Measurements from ENCODE around the gene RCAN2.

The RCAN2 gene

GRCh38 chr6:46287681-46288080 lies 203.6 kb downstream of the RCAN2 start:
- no peak for DNase-seq

- no peak for DNase-seq
Observed at GRCh38 chr6:46287043-46287442, 204.2 kb downstream of the RCAN2 start.

DNA sequence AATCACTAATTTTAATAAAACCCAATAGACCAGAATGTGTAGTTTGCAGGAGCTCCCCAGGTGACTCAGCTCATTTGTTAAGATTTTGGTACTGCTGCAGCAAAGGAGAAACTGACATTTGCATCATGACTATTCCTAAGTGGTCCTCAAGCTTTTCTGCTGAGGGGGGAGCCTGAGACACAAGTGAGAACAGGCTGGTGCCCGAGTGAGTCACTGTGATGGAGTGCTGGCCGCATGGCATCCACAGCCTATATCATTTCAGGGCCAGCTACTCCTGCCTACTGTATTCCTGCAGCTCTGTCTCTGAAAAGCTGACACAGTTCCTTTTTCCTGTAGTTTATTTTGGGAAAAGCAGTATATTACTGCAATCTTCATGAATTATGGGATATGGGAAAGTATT lies 206.8 kb downstream of the RCAN2 start:
- DNase-seq = no peak

DNA sequence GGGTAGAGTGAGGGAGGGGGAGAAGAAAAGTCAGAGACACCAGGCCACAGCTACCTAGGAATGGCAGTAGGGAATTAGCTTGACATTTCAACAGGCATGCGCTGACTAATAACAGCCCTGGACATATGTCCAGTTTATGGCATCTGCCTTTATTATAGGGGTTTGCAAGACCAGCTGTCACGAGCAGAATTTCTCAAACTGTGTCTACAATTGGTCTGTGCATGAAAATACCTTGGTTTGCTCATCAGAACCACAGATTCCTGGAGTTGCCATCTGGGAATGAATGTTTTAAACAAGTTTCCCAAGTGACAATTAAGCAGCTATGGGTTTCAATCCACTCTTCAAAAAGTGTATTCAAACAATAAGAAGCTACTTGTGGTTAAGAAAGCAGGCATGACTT lies 210.1 kb downstream of the RCAN2 start:
- no peak for DNase-seq

DNA sequence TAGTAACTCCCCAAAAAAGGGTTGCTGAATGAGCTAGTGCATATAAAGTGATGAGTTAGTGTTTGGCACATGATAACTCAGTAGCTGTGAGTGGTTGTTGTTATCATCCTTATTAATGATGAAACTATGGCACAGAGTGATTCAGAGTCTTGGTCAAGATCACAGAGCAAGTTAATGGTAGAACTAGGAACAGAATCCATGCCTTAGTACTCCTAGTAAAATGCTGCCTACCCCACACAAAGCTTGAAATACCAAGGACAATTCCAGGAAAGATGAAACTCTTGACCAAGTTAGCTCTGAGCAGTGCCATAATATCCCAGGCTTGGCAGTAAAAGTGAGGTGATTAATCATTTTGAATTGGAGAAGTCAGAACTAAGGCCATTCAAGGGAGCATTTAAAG lies 211.4 kb downstream of the RCAN2 start:
- DNase-seq = no peak

DNA sequence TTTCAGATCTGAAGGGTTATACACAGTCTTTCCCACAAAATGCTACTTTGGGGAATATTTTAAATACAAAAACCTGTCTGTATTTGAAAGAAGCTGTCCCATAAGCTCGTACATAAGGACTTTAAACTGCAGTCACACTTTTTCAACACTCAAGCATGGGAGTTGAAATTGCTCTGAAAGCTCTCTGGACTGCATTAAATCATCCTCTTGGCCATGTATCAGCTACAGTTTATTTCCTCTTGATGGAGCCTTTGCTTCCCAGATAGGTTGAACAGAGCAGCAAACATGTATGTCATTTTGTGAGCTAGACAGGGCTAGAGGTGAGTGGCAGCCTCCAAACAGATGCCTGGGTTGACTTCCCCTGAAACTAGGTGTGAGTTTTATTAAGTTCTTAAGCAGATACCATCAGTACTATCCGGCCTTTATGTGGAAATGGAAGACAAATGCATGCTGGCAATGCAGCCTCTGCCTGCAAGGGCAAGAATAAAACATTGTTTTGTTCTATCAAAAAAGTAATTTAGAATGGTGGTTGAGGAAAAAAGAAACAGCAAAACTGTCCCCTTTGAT lies 214.6 kb downstream of the RCAN2 start:
- DNase-seq = no peak

GRCh38 chr6:46274502-46274901 lies 216.7 kb downstream of the RCAN2 start:
- no peak for DNase-seq

- DNase-seq = no peak
Observed at GRCh38 chr6:46273911-46274310, 217.3 kb downstream of the RCAN2 start.

GRCh38 chr6:46271728-46272127 lies 219.5 kb downstream of the RCAN2 start:
- no peak for DNase-seq

DNA sequence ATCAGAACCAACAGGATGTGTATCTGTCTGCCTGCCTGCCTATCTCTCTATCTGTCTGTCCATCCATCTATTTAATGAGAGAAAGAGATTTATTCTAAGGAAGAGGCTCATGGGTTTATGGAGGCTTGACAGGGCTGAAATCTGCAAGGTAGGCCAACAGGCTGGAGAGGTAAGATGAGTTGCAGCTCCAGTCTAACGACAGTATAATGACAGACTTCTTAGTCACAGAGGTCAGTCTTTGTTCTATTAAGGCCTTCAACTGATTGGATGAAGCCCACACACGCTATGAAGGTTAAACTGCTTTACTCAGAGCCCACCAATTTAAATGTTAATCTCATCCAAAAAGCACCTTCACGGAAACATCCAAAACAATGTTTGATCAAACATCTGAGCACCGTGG lies 220.1 kb downstream of the RCAN2 start:
- DNase-seq = no peak

DNA sequence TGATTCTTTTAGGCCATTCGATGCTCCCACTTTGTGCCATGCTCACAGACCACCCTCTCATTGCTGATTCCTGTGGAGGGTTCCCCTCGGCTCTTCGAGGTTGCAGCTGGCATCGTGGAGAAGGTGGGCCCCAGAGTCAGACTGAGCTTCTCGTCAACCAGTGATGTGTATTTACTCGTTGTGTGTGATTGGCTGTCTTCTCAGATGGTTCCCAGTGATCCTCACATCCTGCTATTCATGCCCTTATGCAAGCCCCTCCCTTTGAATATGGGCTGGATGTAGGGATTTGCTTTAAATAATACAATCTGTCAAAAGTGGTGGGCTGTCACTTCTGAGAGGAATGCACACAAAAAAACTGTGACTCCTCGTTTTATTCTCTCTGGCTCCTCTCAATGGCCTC lies 220.9 kb downstream of the RCAN2 start:
- DNase-seq = no peak

GRCh38 chr6:46269447-46270229 lies 221.6 kb downstream of the RCAN2 start:
- DNase-seq = no peak

- DNase-seq = no peak
Observed at GRCh38 chr6:46267515-46267914, 223.7 kb downstream of the RCAN2 start.

GRCh38 chr6:46265373-46265772 lies 225.9 kb downstream of the RCAN2 start:
- no peak for DNase-seq

- no peak for DNase-seq
Observed at GRCh38 chr6:46263707-46264086, 227.6 kb downstream of the RCAN2 start.

GRCh38 chr6:46262928-46263706 lies 228.1 kb downstream of the RCAN2 start:
- no peak for DNase-seq

DNA sequence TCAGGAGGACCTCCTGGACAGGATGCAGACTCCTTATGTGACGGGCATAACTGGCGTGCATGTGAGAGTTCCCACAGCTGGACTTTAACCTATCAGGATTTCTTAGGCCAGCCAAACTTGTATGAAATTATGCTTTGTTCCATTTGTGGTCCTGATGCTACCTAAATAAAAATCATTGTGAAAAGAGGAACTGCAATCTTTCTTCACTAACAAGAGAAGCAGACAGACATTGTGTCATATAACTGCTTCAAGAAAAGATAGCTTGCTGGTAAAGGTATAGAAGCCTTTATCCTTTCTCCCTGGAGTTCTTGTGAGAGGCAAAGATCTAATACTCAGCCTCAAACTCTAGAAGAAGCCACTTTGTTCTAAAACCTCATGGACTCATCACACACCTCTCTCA lies 233.0 kb downstream of the RCAN2 start:
- no peak for DNase-seq

DNA sequence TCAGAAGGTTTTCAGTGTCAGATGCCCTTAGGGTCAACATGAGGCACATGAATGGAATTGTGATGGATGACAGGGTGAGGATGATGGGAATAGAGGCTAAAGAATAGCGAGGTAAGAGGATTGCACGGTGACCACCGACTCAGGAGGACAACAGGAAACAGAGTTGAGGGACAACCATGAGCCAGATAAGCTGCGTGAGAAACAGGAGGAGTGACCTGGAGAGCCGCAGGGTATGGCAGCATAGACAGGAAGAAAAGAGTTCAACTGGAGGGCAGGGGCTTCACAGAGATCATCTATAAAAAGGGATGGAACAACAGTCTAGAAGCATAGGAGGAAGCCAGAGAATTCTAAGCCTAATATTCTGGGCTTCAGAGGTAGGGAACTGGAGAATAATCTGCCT lies 235.7 kb downstream of the RCAN2 start:
- no peak for DNase-seq

GRCh38 chr6:46254946-46255345 lies 236.3 kb downstream of the RCAN2 start:
- no peak for DNase-seq

DNA sequence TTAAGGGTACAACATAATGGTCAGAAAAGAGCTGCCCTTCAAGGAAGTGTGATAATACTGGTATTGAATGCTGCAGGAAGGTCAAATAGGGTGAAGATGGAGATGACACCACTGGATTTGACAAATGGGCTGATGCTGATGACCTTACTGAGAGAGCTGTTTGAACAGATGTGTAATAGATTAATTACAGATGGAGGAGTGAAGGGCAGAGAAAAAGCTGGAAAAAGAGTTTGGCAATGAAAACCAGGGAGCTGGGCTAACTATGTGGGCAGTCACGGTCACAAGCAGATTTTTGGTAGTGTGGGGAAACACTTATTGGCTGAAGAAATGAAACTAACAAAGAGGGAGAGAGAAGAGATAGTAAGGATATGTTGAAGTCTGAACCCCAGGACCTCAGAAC lies 236.9 kb downstream of the RCAN2 start:
- DNase-seq = no peak

GRCh38 chr6:46251583-46252339 lies 239.5 kb downstream of the RCAN2 start:
- DNase-seq = no peak

DNA sequence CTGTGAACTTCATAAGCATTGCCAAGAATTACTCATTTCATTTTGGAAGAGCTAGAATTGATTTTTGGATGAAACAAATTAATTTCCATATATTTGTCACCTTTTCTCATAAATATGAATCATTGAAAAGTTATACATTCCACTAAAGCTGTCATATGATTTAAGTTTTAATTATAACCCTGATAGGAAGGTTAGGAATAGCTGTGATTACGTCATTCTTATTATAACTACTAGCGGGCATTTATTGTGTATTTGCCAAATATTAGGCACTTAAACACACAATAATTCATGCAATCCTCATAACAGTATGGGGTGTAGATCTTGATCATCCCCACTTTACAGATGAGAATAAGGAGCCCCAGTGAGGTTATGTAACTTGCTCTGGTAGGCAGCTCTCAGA lies 243.1 kb downstream of the RCAN2 start:
- DNase-seq = no peak

- no peak for DNase-seq
Observed at GRCh38 chr6:46246727-46247126, 244.5 kb downstream of the RCAN2 start.
